NCI-H187 (cell line): ENCODE measurements around the gene PGAP2.
A peak's percentile ranks its signal among the peaks of the same experiment; 100 is the strongest.
"Not testable (repeated sequence)": the region's sequence is repeated elsewhere in the genome, so short reads cannot be mapped to it uniquely, and the experiment has no call there.

ENCODE experiments used
- DNase-seq, 2 experiments: peaks; one replicate each; lab custom pipeline; 2025; lab: John Stamatoyannopoulos, UW

The PGAP2 gene

GRCh38 chr11:3854977-3855807, 46.8 kb downstream of the PGAP2 start, which contains the start of gene STIM1:
Gene STIM1 (plus strand): TSS chr11:3855664. CDS start chr11:3856271, 607 bp downstream.
- peak; percentile 89 to 90 for DNase-seq

GRCh38 chr11:3855808-3856491, 47.6 kb downstream of the PGAP2 start:
- DNase-seq, result no peak

- no peak for DNase-seq
Observed at GRCh38 chr11:3856856-3857553, 48.6 kb downstream of the PGAP2 start.

- no peak for DNase-seq
Observed at GRCh38 chr11:3857628-3858027, 49.3 kb downstream of the PGAP2 start.

- no peak for DNase-seq
Observed at GRCh38 chr11:3859373-3859881, 51.1 kb downstream of the PGAP2 start.

GRCh38 chr11:3860375-3860774, 52.0 kb downstream of the PGAP2 start:
- no peak for DNase-seq

GRCh38 chr11:3860898-3861393, 52.6 kb downstream of the PGAP2 start:
- not testable (repeated sequence) for DNase-seq

GRCh38 chr11:3861683-3862082, 53.3 kb downstream of the PGAP2 start:
- DNase-seq, result no peak

- no peak for DNase-seq
Observed at GRCh38 chr11:3865388-3866193, 57.2 kb downstream of the PGAP2 start.

GRCh38 chr11:3866206-3866605, 57.8 kb downstream of the PGAP2 start:
- DNase-seq, result no peak

GRCh38 chr11:3866836-3867208, 58.5 kb downstream of the PGAP2 start:
- no peak for DNase-seq

- no peak for DNase-seq
Observed at GRCh38 chr11:3867209-3868091, 59.1 kb downstream of the PGAP2 start.

GRCh38 chr11:3873712-3874349, 65.5 kb downstream of the PGAP2 start:
- DNase-seq, result no peak
